Right forelimb (tissue), 1 donor: ENCODE results near the gene PPP1R9A.

ENCODE experiments used
- DNase-seq: peaks from one replicate; pipeline ENCODE4 v3.0.0-alpha.2; 2018

The PPP1R9A gene

GRCh38 chr7:95102662-95103061 is 195.3 kb downstream of the PPP1R9A start:
- DNase-seq, result no peak

GRCh38 chr7:95104739-95105138 is 197.3 kb downstream of the PPP1R9A start:
- DNase-seq, result no peak

- no peak for DNase-seq
Observed at GRCh38 chr7:95105627-95106026, 198.2 kb downstream of the PPP1R9A start.

GRCh38 chr7:95106401-95106800 is 199.0 kb downstream of the PPP1R9A start:
- no peak for DNase-seq

DNA sequence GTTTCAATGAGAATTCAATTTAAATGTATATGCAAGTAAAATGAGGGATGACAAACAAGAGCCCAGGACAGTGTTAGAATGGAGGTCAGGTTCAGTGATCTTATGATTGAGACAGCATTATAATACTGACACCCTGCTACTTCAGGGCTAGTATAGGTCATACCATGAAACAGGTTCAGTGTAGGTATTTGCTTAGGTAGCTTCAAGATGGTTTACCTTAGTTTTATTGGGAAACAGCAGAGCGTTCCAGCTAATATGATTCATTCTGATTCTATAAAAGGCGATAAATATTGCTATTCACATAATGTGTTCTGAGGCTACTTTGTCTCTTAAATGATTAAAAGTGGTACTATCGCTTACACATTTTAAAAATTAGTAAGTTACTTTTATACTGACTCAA is 203.3 kb downstream of the PPP1R9A start:
- no peak for DNase-seq

DNA sequence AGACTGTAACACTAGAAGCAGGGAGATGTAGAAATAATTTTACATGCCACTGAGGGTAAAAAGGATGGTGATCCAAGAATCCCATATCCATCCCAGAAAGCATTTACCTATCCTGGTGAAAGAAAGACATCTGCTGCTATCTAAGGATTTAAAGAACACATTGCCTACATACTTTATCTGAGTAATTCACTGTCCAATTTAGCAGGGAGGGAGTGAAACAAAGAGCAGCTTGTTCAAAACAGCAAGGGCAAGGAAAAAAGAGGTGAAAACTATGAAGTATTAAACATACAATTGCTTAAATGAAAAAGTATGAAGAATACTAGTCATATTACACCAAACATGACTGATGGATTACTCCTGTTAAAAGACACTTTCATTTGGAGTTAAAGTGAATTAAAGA is 206.2 kb downstream of the PPP1R9A start:
- no peak for DNase-seq

DNA sequence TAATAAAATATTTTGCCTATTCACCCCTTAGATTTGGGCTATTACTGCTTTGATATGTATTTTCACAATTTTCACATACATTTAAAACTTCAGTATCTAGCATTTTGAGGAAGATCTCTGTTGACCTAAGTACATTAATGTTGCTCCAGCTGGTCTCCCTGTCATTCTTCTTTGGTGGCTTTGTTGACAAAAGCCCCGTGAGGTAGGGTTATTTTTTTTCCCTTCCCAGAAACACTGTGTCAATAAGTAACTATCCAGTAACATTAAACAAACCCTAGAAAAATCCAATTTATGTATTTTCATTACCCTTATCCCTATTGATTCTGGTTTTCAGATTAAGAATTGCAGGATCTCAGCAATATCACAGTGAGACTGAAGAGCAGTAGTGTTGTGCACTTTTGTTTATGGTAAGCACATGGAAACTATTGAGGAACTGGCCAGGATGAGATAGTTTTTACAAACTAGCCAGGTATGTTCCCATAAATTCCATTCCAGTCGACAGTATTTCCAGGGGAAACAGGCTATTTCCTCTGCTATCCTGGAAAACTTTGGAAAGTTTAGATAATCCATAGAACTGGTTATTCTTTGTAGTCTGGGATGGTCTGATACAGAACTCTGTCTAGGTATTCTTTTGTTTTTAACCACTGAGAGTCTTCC is 218.8 kb downstream of the PPP1R9A start:
- no peak for DNase-seq

GRCh38 chr7:95132500-95132899 is 225.1 kb downstream of the PPP1R9A start:
- no peak for DNase-seq

DNA sequence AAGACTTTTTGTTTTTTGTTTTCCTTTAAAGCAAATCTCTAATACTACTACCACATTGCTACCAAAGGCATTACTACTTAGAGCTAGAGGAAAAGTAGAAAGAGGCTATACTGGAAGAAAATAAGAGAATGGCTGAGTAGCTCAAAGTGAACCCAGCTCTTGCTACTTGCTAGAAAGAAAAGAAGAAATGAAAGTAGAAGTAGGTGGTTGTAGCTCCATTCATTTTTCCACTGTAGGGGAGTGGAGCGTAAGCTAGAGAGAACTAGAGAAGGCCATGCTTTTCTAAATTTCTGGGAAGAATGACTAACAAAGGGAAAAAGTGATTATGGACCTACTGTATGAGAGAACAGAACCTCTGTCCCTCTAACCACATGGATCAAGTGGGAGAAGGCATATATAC is 232.5 kb downstream of the PPP1R9A start:
- no peak for DNase-seq

DNA sequence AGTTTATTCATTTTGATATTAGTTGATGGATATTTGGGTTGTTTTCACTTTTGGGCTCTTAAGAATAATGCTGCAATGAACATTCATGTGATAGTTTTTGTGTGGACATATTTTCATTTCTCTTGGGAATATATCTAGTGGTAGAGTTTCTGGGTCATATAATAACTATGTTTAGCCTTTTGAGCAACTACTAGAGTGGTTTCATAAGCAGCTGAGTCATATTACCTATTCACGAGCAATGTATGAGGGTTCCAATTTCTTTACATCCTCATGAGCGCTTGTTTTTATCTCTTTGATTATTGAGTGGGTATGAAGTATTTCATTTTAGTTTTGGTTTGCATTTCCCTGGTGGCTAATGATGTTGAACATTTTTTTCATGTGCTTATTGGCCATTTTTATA is 234.4 kb downstream of the PPP1R9A start:
- no peak for DNase-seq

DNA sequence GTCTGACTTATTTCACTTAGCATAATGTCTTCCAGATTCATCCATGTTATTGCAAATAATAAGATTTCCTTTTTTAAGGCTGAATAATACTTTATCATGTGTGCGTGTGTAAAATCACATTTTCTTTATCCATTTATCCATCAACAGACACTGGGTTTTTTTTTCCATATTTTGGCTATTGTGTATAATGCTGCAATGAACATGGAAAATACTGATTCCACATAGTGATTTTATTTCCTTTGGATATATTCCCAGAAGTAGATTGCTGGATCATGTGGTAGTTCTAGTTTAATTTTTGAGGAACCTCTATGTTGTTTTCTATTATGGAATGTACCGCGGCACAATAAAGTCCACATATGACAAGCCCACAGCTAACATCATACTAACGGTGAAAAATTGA is 236.9 kb downstream of the PPP1R9A start:
- no peak for DNase-seq

GRCh38 chr7:95155965-95156364 is 248.6 kb downstream of the PPP1R9A start:
- DNase-seq, result no peak

GRCh38 chr7:95157381-95157780 is 250.0 kb downstream of the PPP1R9A start:
- DNase-seq, result no peak

DNA sequence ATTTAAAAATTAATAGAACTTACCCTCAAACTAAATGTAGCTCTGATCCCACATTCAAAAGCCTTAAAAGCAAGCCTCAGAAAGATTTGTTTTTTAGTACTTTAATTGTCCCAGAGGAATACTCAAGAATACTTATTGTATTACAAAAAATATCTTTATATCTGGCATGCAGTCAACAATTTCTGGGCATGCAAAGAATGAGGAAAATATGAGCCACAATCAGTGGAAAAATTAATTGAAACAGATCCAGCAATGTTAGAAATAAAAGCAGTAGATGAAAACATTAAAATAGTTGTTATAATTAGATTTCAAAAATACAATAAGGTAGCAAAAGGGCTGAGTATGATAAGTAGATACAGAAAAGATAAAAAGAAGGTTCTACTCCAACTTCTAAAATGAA is 262.3 kb downstream of the PPP1R9A start:
- no peak for DNase-seq

GRCh38 chr7:95172420-95172819 is 265.0 kb downstream of the PPP1R9A start:
- no peak for DNase-seq

- no peak for DNase-seq
Observed at GRCh38 chr7:95190515-95190914, 283.1 kb downstream of the PPP1R9A start.

DNA sequence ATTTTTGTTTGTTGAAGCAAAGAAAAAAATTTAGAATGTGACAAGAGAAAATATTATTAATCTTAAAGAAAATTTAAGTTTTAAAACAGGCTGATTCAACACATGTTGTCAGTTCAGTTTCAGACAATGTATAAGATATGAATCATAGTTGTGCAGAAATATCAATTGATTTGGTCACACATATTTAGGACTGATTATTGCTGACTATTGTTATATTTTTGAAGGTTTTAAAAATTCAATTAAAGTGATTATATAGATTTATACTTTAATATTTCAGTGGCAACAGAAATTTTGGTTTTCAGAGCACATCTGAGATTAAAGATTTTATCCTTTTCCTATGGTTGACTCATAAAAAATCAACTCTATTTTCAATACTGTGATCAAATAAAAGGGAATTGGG is 284.4 kb downstream of the PPP1R9A start:
- DNase-seq, result no peak

DNA sequence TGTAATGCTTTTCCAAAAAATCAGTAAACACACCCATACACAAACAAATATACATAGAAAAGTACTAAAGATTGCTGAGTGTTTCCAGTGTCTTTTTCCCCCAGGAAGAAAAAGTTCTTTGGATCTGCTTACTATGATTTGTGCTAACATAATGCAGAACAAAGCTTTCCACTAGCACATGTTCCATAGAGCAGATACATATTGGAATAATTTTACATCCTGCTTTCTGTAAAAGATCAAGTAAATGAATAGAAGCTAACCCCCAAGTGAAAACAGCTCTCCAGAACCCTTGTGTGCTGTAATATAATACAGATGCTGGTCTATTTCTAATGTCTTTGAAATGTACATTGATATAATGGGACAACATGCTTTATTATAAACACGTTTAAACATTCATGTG is 291.5 kb downstream of the PPP1R9A start:
- no peak for DNase-seq

GRCh38 chr7:95199779-95200558 is 292.6 kb downstream of the PPP1R9A start:
- peak; percentile 72 for DNase-seq

DNA sequence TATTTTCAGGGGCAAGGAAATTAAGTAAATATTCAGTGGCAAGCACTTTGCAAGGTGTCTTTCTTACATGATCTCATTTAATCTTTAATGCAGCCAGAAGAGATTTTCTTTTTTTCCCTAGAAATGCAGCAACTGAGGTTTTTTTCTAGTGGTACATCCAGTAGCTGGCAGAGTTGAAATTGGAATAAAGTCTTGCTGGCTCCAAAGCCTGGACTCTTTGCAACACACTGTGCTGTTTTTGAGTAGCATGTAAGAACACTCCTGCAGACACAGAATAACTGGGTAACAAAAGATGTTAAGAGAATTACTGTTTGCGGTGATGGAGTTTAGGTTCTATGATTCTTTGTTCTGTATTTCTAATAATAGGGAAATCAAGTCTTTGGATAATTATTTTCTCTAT is 293.3 kb downstream of the PPP1R9A start:
- no peak for DNase-seq

DNA sequence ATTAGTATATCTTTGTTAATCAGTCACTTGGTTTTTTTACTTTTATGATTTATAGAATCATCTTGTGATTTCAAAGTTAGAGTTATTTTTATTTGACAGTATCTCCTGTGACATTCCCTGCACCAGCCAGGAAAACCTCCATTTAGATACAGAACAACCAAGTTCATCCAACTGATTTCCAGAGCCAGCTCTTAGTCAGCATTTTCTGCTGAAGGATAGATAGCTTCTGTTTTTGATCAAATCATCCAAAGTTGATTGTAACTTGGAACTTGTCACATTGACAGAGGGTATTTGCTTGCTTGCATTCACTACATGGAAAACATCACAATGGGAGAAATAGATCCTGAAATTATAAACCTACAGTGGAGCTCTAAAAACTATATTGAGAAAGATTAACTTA is 294.3 kb downstream of the PPP1R9A start:
- DNase-seq, result no peak

GRCh38 chr7:95204618-95205017 is 297.2 kb downstream of the PPP1R9A start:
- DNase-seq, result no peak

DNA sequence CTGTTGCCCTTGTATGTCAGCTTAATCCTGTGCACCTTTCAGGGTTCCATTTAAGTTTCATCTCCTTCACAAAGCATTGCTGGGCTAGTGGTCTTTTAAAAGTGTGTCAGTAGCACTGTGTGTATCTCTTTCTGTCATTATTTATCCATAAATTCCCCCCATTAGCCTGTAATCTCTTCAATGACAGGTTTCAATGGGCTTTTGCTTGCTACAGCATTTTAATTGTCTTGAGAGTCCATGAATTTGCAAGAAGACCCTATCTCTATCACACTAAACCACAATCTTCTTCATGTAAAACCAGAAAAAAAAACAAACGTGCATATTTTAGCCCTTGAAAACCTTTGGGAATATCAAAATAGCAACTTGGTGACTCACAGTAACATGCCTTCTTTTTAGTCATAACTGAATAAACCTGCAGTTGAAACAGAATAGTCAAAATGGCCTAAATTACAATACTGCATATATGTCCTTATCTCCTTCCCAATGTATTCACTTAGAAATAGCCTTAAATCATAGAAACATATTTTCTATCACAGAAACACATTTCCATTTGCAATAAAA is 298.4 kb downstream of the PPP1R9A start:
- DNase-seq, result no peak

DNA sequence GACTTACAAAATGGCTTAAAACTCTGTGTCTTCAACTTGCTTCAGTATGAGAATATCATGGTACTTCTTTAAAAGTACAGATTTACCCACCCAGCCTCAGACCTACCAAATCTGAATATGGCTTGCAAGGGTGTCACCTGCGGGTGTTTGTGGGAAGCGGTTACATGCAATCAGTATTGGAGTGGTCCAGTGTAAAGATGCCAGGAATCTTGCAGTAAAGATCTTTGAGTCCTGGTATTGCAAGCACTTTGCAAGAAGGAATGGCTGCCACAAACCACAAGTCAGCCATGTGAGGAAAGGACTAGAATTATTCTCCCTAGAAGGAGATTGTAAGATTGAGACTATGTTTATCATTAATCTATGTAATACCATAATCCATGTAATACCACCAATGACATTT is 301.9 kb downstream of the PPP1R9A start:
- DNase-seq, result no peak
